ENCODE data around the gene DHRS7B. TPM values are rescaled to one million over a fixed set of nuclear protein-coding genes. Genes with fewer than 3 reads are reported as not detected.

The DHRS7B gene
- total and polyA plus RNA-seq, 2 of the 13 experiments (the other 11 are each of a cell fraction or from before 2014, with no cell fraction given): 20.0 to 35.8 TPM

DNA sequence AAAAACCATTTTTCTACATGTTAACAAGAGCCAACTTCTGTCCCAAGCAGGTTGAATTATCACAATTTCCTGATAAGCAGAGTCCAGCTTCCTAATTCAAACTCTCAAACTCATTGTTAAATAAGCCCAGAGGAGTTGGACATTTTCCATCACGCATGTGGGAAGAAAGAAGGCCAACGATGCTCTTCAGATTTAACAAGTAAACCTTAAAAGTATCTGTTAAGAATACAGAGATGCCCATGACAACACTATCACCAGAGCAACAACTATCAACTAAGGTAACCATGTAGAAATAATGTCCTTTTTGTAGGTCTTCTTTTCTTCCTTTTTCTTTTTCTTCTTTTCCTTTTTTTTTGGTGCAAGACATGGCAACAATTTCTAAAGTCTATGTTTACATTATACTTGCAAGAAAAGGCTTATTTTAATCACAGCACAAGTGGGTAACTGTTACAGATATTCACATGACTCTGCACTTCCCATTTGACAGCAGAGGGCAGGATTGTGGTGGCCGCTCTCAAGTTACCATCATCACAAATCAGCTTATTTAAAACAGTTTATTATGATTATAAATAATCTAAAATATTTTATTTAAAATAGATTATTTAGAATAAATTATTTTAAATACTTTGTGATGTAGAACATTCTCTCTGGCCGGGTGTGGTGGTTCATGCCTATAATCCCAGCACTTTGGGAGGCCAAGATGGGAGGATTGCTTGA, 35.7 kb upstream of the DHRS7B start:
- Histone ChIP-seq H3K4me1 (ENCODE audit: insufficient read depth, low read length) (peaks cover 15% of the 10 kb centered on the region), H4K20me1 (ENCODE audit: insufficient read depth, low read length) (no peaks in the 10 kb centered on the region), H3K4me3 (replicated peaks in 1 of 3; ENCODE audit: insufficient read depth in 1 of 3, low read depth in 2 of 3, low read length in 3 of 3) (no peak overlapping the region), H2AFZ (ENCODE audit: low read length) (no peak overlapping the region), H3K9me3 (ENCODE audit: low read length) (no peaks in the 10 kb centered on the region), H3K79me2 (ENCODE audit: insufficient read depth, low read length) (no peaks in the 10 kb centered on the region), H3K27ac (ENCODE audit: extremely low read length, insufficient read depth, low read length) (no peak overlapping the region), H3K4me2 (ENCODE audit: low read depth, low read length) (no peak overlapping the region), H3K36me3 (replicated peaks in 1 of 2; ENCODE audit: control insufficient read depth in 1 of 2, insufficient read depth in 2 of 2, low read length in 2 of 2) (no peaks in the 10 kb centered on the region), H3K9ac (ENCODE audit: insufficient read depth, low read depth, low read length) (no peak overlapping the region), H3K27me3 (ENCODE audit: control insufficient read depth in 1 of 2, insufficient read depth in 2 of 2, low read length in 2 of 2) (no peaks in the 10 kb centered on the region)
- 26% methylated on average over 4 of the region's 4 CpGs for WGBS (ENCODE audit: low lambda C conversion rate)
- in situ Hi-C loops (cut with HindIII; ENCODE audit: extremely low pct_ligation_motif_present, low pct_unique_long_range_greater_than_20kb): no loop called here
- FAIRE-seq (no peak), DNase-seq (ENCODE audit: low spot score) (no peak), ATAC-seq (no peak)
- TF ChIP-seq ZNF615 (CRISPR knock-in tag; IDR thresholded peaks at IDR 0.05; ENCODE audit: borderline replicate concordance): no peak
- TF ChIP-seq ARHGAP35 (CRISPR knock-in tag; IDR thresholded peaks at IDR 0.05; ENCODE audit: borderline replicate concordance): no peak
- no peak for TF ChIP-seq CBX1 (IDR thresholded peaks at IDR 0.05; ENCODE audit: low read depth)
- 0 out of 2 replicates have a peak, but pooled peaks have one; percentile 3 for TF ChIP-seq STAG1 (CRISPR knock-in tag; IDR thresholded peaks at IDR 0.05)
- intact Hi-C loops (cut with micrococcal nuclease; ENCODE audit: unreplicated experiment): no loop called here
- ChIA-PET CTCF (ENCODE audit: low intra/inter-chr PET ratio, low total read pairs) (no interaction called here), POLR2A (no interaction called here)
- no TSS peak for BruUV-seq (replicated peaks)

- CTCF ChIA-PET (ENCODE audit: low intra/inter-chr PET ratio, low total read pairs): no interaction called here
- in situ Hi-C loops (cut with HindIII; ENCODE audit: extremely low pct_ligation_motif_present, low pct_unique_long_range_greater_than_20kb) (no loop called here), intact Hi-C loops (cut with micrococcal nuclease; ENCODE audit: unreplicated experiment) (no loop called here)
- no peak overlapping the region for H2AFZ ChIP-seq (ENCODE audit: low read length)
- DNase-seq (ENCODE audit: low spot score): peak; percentile 76
- POLR2A ChIA-PET: no interaction called here
- no peak overlapping the region for H3K9ac ChIP-seq (ENCODE audit: insufficient read depth, low read depth, low read length)
- no TSS peak for BruUV-seq (replicated peaks)
- no peak overlapping the region for H3K27ac ChIP-seq (ENCODE audit: extremely low read length, insufficient read depth, low read length)
- WGBS (ENCODE audit: low lambda C conversion rate): 30% methylated on average over 5 of the region's 5 CpGs
- no peak for FAIRE-seq
- H3K4me2 ChIP-seq (ENCODE audit: low read depth, low read length): peak overlapping the region; percentile 7; the same call in 1 of the 2 replicates
- peak; percentile 67 for ATAC-seq
- H3K27me3 ChIP-seq (ENCODE audit: control insufficient read depth in 1 of 2, insufficient read depth in 2 of 2, low read length in 2 of 2): no peaks in the 10 kb centered on the region
- no peak overlapping the region for H3K4me3 ChIP-seq (replicated peaks in 1 of 3; ENCODE audit: insufficient read depth in 1 of 3, low read depth in 2 of 3, low read length in 3 of 3)
- no peaks in the 10 kb centered on the region for H4K20me1 ChIP-seq (ENCODE audit: insufficient read depth, low read length)
- H3K79me2 ChIP-seq (ENCODE audit: insufficient read depth, low read length): no peaks in the 10 kb centered on the region
- peaks cover 22% of the 10 kb centered on the region for H3K4me1 ChIP-seq (ENCODE audit: insufficient read depth, low read length)
- H3K36me3 ChIP-seq (replicated peaks in 1 of 2; ENCODE audit: control insufficient read depth in 1 of 2, insufficient read depth in 2 of 2, low read length in 2 of 2): no peaks in the 10 kb centered on the region
- H3K9me3 ChIP-seq (ENCODE audit: low read length): no peaks in the 10 kb centered on the region
- TF ChIP-seq ZMYM3 (CRISPR knock-in tag; IDR thresholded peaks at IDR 0.05) (0 out of 2 replicates have a peak, but pooled peaks have one; percentile 32), POLR2AphosphoS2 (IDR thresholded peaks at IDR 0.05; ENCODE audit: low read depth, low read length) (no peak), ZMYM2 (CRISPR knock-in tag; IDR thresholded peaks at IDR 0.05) (0 out of 2 replicates have a peak, but pooled peaks have one; percentile 23), FOXA3 (CRISPR knock-in tag; IDR thresholded peaks at IDR 0.05) (peak; percentile 67), ZNF460 (CRISPR knock-in tag; IDR thresholded peaks at IDR 0.05; ENCODE audit: borderline replicate concordance) (peak; percentile 69), KDM6A (CRISPR knock-in tag; IDR thresholded peaks at IDR 0.05; ENCODE audit: low read depth) (no peak), PCBP1 (IDR thresholded peaks at IDR 0.05; ENCODE audit: borderline replicate concordance, low read depth, low read length) (no peak), SAP130 (CRISPR knock-in tag; IDR thresholded peaks at IDR 0.05; ENCODE audit: low read depth) (peak; percentile 39), EEA1 (CRISPR knock-in tag; IDR thresholded peaks at IDR 0.05; ENCODE audit: borderline replicate concordance) (no peak), ZNF230 (CRISPR knock-in tag; IDR thresholded peaks at IDR 0.05) (no peak), ZKSCAN1 (IDR thresholded peaks at IDR 0.05; ENCODE audit: low read length) (no peak)
- TF ChIP-seq, protein P1, sequence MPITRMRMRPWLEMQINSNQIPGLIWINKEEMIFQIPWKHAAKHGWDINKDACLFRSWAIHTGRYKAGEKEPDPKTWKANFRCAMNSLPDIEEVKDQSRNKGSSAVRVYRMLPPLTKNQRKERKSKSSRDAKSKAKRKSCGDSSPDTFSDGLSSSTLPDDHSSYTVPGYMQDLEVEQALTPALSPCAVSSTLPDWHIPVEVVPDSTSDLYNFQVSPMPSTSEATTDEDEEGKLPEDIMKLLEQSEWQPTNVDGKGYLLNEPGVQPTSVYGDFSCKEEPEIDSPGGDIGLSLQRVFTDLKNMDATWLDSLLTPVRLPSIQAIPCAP (CRISPR knock-in tag; IDR thresholded peaks at IDR 0.05; ENCODE audit: low read depth): no peak
- TF ChIP-seq, protein P2, sequence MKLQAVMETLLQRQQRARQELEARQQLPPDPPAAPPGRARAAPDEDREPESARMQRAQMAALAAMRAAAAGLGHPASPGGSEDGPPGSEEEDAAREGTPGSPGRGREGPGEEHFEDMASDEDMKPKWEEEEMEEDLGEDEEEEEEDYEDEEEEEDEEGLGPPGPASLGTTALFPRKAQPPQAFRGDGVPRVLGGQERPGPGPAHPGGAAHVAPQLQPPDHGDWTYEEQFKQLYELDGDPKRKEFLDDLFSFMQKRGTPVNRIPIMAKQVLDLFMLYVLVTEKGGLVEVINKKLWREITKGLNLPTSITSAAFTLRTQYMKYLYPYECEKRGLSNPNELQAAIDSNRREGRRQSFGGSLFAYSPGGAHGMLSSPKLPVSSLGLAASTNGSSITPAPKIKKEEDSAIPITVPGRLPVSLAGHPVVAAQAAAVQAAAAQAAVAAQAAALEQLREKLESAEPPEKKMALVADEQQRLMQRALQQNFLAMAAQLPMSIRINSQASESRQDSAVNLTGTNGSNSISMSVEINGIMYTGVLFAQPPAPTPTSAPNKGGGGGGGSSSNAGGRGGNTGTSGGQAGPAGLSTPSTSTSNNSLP (IDR thresholded peaks at IDR 0.05; ENCODE audit: low read depth, low read length): peak; percentile 62; the same call in 1 of the 2 replicates
Measured at GRCh38 chr17:21094298-21094704, 32.5 kb upstream of the DHRS7B start.
